ENCODE results near the gene THEMIS.

The THEMIS gene

GRCh38 chr6:127900935-127901334 lies at the start of gene THEMIS:
TSS of gene THEMIS (minus strand) at chr6:127901058. CDS start at chr6:127900932, 126 bp downstream.
- no peak for TF ChIP-seq CTCF (IDR thresholded peaks at IDR 0.05)

- no peak for TF ChIP-seq CTCF (IDR thresholded peaks at IDR 0.05)
These were observed 48.4 kb upstream of the THEMIS start for GRCh38 chr6:127949251-127949650.

- TF ChIP-seq CTCF (IDR thresholded peaks at IDR 0.05), result no peak
These were observed 45.5 kb upstream of the THEMIS start for GRCh38 chr6:127946388-127946787.

GRCh38 chr6:127945434-127946097 lies 44.7 kb upstream of the THEMIS start:
- no peak for TF ChIP-seq CTCF (IDR thresholded peaks at IDR 0.05)

GRCh38 chr6:127941228-127941627 lies 40.4 kb upstream of the THEMIS start:
- no peak for TF ChIP-seq CTCF (IDR thresholded peaks at IDR 0.05)

- TF ChIP-seq CTCF (IDR thresholded peaks at IDR 0.05), result no peak
These were observed 38.7 kb upstream of the THEMIS start for GRCh38 chr6:127939442-127940066.

GRCh38 chr6:127938701-127939100 lies 37.8 kb upstream of the THEMIS start:
- TF ChIP-seq CTCF (IDR thresholded peaks at IDR 0.05), result no peak
